ENCODE data around the gene ZMIZ1.

- no peak for TF ChIP-seq CTCF (IDR thresholded peaks at IDR 0.05)
- no peak for TF ChIP-seq EP300 (IDR thresholded peaks at IDR 0.05)
- TF ChIP-seq POLR2A (IDR thresholded peaks at IDR 0.05): no peak
- no peak for TF ChIP-seq POLR2AphosphoS5 (IDR thresholded peaks at IDR 0.05)
These were observed 41.4 kb upstream of the ZMIZ1 start for GRCh38 chr10:79027147-79028055.
